ENCODE results near the gene CIPC. TPM values are rescaled to one million over a fixed set of nuclear protein-coding genes. Genes with fewer than 3 reads are reported as not detected.
A peak's percentile ranks its signal among the peaks of the same experiment; 100 is the strongest.

The CIPC gene
- total and polyA plus RNA-seq, 2 of the 13 experiments (the other 11 are each of a cell fraction or from before 2014, with no cell fraction given), result 7.6 to 13.9 TPM

DNA sequence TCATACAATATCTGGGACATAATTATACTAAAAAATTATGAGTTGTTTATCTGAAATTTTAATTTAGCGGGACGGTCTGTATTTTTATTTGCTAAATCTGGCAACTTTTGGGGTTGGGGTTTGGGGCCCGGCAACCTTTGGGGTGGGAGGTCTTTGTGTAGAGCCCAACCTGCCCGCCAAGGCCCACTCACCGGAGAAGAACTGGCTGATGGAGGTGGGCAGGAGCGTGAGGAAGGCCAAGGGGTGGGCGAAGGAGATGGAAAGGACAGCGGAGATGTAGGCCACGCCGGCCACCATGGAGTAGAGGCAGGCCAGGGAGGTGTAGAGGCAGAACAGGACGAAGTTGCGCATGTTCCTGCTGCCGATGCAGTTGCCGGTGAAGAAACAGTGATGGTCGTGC, 41.0 kb downstream of the CIPC start (continued):
- TF ChIP-seq ZNF383 (CRISPR knock-in tag; IDR thresholded peaks at IDR 0.05; ENCODE audit: borderline replicate concordance), result no peak

DNA sequence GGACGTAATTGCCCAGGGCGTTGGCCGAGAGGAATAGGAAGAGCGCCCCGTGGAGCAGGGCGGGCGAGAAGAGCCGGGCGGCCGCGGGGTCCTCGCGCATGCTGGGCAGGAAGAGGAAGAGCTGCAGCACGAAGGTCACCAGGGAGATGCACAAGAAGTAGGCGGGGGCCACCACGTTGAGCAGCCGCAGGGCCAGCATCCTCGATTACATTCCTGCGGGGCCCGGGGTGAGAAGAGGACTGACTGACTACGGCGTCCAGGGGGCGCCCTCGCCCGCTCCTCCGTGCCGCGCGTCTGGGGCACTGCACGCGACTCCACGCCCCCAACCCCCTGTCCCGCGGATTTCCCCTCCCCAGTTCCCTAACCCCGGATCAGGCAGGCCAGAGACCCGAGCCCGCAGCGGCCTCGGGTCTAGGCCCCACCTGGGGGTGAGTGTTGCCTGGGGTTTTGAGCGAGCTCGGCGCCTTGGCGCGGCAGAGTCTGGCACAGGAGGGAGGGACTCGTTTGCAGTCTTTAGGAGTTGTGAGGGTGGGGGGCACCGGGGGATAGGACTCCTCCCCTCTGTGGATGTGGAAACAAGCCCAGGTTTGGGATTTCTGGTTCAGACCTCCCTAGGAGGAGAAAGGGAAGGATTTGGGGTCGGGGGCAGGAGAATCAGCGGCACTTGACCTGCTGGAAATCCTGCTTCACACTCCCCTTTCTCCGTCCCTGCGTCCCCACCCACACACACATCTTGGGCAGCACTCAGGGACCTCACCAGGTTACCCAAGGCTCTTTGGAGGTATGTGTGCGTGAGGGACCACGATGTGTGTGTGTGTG, 41.7 kb downstream of the CIPC start:
- DNase-seq (ENCODE audit: low spot score) (peak; percentile 29), ATAC-seq (peak; percentile 79), FAIRE-seq (no peak)
- no peak overlapping the region for H2AFZ ChIP-seq (ENCODE audit: low read length)
- peak overlapping the region; percentile 30 to 58 (median 46); a peak in 3 of 6 replicates for H3K4me3 ChIP-seq (replicated peaks in 1 of 3; ENCODE audit: insufficient read depth in 1 of 3, low read depth in 2 of 3, low read length in 3 of 3)
- in situ Hi-C loops (cut with HindIII; ENCODE audit: extremely low pct_ligation_motif_present, low pct_unique_long_range_greater_than_20kb) (loop anchor here (5.0 kb wide), 1 partner anchor 68 kb away; no protein-coding TSS in a partner anchor), intact Hi-C loops (cut with micrococcal nuclease; ENCODE audit: unreplicated experiment) (loop anchor here (5.0 kb wide), 1 partner anchor 73 kb away; no protein-coding TSS in a partner anchor)
- peaks cover 5 to 42% of the 10 kb centered on the region in 2 experiments; a peak in 4 of 5 replicates for H3K27me3 ChIP-seq (ENCODE audit: control insufficient read depth in 1 of 2, insufficient read depth in 2 of 2, low read length in 2 of 2)
- no peaks in the 10 kb centered on the region for H3K9me3 ChIP-seq (ENCODE audit: low read length)
- WGBS (ENCODE audit: low lambda C conversion rate), result 0% methylated on average over 15 of the region's 52 CpGs
- H3K27ac ChIP-seq (ENCODE audit: extremely low read length, insufficient read depth, low read length), result no peak overlapping the region
- POLR2A ChIA-PET, result no interaction called here
- BruUV-seq (replicated peaks), result no TSS peak
- CTCF ChIA-PET (ENCODE audit: low intra/inter-chr PET ratio, low total read pairs), result interaction anchor here (1.7 to 1.9 kb wide), 2 partner anchors 12 to 74 kb away, joined by 7 to 8 read pairs; no protein-coding TSS in a partner anchor
- H3K36me3 ChIP-seq (replicated peaks in 1 of 2; ENCODE audit: control insufficient read depth in 1 of 2, insufficient read depth in 2 of 2, low read length in 2 of 2), result no peaks in the 10 kb centered on the region
- H3K79me2 ChIP-seq (ENCODE audit: insufficient read depth, low read length), result no peaks in the 10 kb centered on the region
- H3K9ac ChIP-seq (ENCODE audit: insufficient read depth, low read depth, low read length), result no peak overlapping the region
- H4K20me1 ChIP-seq (ENCODE audit: insufficient read depth, low read length), result peaks cover 9% of the 10 kb centered on the region; the same call in 1 of the 2 replicates
- peaks cover 19% of the 10 kb centered on the region for H3K4me1 ChIP-seq (ENCODE audit: insufficient read depth, low read length)
- H3K4me2 ChIP-seq (ENCODE audit: low read depth, low read length), result peak overlapping the region; percentile 74
- peak; percentile 30; the same call in 1 of the 2 replicates for TF ChIP-seq KDM2A (CRISPR knock-in tag; IDR thresholded peaks at IDR 0.05; ENCODE audit: borderline replicate concordance, low read depth)
- TF ChIP-seq, protein P1, sequence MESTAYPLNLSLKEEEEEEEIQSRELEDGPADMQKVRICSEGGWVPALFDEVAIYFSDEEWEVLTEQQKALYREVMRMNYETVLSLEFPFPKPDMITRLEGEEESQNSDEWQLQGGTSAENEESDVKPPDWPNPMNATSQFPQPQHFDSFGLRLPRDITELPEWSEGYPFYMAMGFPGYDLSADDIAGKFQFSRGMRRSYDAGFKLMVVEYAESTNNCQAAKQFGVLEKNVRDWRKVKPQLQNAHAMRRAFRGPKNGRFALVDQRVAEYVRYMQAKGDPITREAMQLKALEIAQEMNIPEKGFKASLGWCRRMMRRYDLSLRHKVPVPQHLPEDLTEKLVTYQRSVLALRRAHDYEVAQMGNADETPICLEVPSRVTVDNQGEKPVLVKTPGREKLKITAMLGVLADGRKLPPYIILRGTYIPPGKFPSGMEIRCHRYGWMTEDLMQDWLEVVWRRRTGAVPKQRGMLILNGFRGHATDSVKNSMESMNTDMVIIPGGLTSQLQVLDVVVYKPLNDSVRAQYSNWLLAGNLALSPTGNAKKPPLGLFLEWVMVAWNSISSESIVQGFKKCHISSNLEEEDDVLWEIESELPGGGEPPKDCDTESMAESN (CRISPR knock-in tag; conservative IDR thresholded peaks at IDR 0.05), result 0 out of 2 replicates have a peak, but pooled peaks have one; percentile 5
- no peak for TF ChIP-seq ZNF746 (CRISPR knock-in tag; IDR thresholded peaks at IDR 0.05)
- TF ChIP-seq CEBPB (IDR thresholded peaks at IDR 0.05; ENCODE audit: borderline replicate concordance, low read depth, low read length), result no peak
- TF ChIP-seq JDP2 (CRISPR knock-in tag; IDR thresholded peaks at IDR 0.05; ENCODE audit: borderline replicate concordance), result no peak
- no peak for TF ChIP-seq THYN1 (CRISPR knock-in tag; IDR thresholded peaks at IDR 0.05; ENCODE audit: borderline replicate concordance, low read depth)
- peak; percentile 45; the same call in 1 of the 2 replicates for TF ChIP-seq MYC (CRISPR knock-in tag; IDR thresholded peaks at IDR 0.05; ENCODE audit: borderline replicate concordance)
- TF ChIP-seq, protein P2, sequence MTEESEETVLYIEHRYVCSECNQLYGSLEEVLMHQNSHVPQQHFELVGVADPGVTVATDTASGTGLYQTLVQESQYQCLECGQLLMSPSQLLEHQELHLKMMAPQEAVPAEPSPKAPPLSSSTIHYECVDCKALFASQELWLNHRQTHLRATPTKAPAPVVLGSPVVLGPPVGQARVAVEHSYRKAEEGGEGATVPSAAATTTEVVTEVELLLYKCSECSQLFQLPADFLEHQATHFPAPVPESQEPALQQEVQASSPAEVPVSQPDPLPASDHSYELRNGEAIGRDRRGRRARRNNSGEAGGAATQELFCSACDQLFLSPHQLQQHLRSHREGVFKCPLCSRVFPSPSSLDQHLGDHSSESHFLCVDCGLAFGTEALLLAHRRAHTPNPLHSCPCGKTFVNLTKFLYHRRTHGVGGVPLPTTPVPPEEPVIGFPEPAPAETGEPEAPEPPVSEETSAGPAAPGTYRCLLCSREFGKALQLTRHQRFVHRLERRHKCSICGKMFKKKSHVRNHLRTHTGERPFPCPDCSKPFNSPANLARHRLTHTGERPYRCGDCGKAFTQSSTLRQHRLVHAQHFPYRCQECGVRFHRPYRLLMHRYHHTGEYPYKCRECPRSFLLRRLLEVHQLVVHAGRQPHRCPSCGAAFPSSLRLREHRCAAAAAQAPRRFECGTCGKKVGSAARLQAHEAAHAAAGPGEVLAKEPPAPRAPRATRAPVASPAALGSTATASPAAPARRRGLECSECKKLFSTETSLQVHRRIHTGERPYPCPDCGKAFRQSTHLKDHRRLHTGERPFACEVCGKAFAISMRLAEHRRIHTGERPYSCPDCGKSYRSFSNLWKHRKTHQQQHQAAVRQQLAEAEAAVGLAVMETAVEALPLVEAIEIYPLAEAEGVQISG (CRISPR knock-in tag; IDR thresholded peaks at IDR 0.05), result peak; percentile 30; the same call in 1 of the 2 replicates
- TF ChIP-seq MXD4 (CRISPR knock-in tag; IDR thresholded peaks at IDR 0.05), result no peak
- 0 out of 2 replicates have a peak, but pooled peaks have one; percentile 38 for TF ChIP-seq PRMT3 (CRISPR knock-in tag; IDR thresholded peaks at IDR 0.05; ENCODE audit: borderline replicate concordance, low read depth)
- TF ChIP-seq, protein P3, sequence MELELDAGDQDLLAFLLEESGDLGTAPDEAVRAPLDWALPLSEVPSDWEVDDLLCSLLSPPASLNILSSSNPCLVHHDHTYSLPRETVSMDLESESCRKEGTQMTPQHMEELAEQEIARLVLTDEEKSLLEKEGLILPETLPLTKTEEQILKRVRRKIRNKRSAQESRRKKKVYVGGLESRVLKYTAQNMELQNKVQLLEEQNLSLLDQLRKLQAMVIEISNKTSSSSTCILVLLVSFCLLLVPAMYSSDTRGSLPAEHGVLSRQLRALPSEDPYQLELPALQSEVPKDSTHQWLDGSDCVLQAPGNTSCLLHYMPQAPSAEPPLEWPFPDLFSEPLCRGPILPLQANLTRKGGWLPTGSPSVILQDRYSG (CRISPR knock-in tag; IDR thresholded peaks at IDR 0.05), result no peak
- no peak for TF ChIP-seq MXI1 (IDR thresholded peaks at IDR 0.05; ENCODE audit: borderline replicate concordance, low read depth, low read length)
